Measurements from ENCODE around the gene PCCA.

- TF ChIP-seq CTCF (IDR thresholded peaks at IDR 0.05; ENCODE audit: insufficient read depth, low read length, poor library complexity, severe bottlenecking) (no peak), EZH2phosphoT487 (conservative IDR thresholded peaks at IDR 0.05; ENCODE audit: low read length) (no peak)
Measured at GRCh38 chr13:100314132-100314910, 225.4 kb downstream of the PCCA start.
